Activated CD4-positive, alpha-beta T cell treated with anti-CD3 and anti-CD28 coated beads for 36 hours (primary cell): Measurements from ENCODE around the gene UBE4B. TPM values are rescaled to one million over a fixed set of nuclear protein-coding genes. Genes with fewer than 3 reads are reported as not detected.

ENCODE experiments used
- microRNA-seq: library from miRNA; unstranded; fragments of <30 nt; microRNA quantifications from one replicate; pipeline ENCODE4 v1.2.0, GENCODE V29; 2021; ENCODE audit warnings: borderline replicate concordance
- total RNA-seq, 2 experiments: library from RNA; stranded (reverse); gene quantifications; one replicate each; pipeline ENCODE4 v1.2.3, GENCODE V29; 2021

UBE4B gene
- total RNA-seq, 2 experiments from 2014 or later: 26.1 to 31.8 TPM

Small RNA genes within 50 kb of the gene (microRNA-seq; reads per million reads assigned to microRNA genes)
- gene MIR1273D: not detected

Other genes with a start within 250 kb of the UBE4B start
- gene CLSTN1, start 209.0 kb upstream of the UBE4B start, total RNA-seq: 10 to 100 TPM; 34.9 to 36.7 TPM
- gene CTNNBIP1, start 122.7 kb upstream of the UBE4B start, total RNA-seq: 10 to 100 TPM in 1 of 2 experiments, 1 to 10 TPM in 1; 7.5 to 11.0 TPM
- gene LZIC, start 89.6 kb upstream of the UBE4B start, total RNA-seq: 10 to 100 TPM; 23.4 to 32.0 TPM
- gene NMNAT1, start 89.5 kb upstream of the UBE4B start, total RNA-seq: 1 to 10 TPM; 7.3 to 8.5 TPM
- gene RBP7, start 35.7 kb upstream of the UBE4B start, total RNA-seq: not detected
- 10 to 100 TPM; 12.3 to 13.5 TPM for gene KIF1B, start 177.6 kb downstream of the UBE4B start, total RNA-seq